HG02623 (cell line): ENCODE measurements around the gene SIDT2.
"Not testable (repeated sequence)": the region's sequence is repeated elsewhere in the genome, so short reads cannot be mapped to it uniquely, and the experiment has no call there.

Experiments
- ATAC-seq: cut with Tn5 transposase; IDR thresholded peaks from one replicate; pipeline ENCODE4 v1.9.1; 2021; ENCODE audit warnings: moderate library complexity; ENCODE audit not compliant: unreplicated experiment

SIDT2 gene

DNA sequence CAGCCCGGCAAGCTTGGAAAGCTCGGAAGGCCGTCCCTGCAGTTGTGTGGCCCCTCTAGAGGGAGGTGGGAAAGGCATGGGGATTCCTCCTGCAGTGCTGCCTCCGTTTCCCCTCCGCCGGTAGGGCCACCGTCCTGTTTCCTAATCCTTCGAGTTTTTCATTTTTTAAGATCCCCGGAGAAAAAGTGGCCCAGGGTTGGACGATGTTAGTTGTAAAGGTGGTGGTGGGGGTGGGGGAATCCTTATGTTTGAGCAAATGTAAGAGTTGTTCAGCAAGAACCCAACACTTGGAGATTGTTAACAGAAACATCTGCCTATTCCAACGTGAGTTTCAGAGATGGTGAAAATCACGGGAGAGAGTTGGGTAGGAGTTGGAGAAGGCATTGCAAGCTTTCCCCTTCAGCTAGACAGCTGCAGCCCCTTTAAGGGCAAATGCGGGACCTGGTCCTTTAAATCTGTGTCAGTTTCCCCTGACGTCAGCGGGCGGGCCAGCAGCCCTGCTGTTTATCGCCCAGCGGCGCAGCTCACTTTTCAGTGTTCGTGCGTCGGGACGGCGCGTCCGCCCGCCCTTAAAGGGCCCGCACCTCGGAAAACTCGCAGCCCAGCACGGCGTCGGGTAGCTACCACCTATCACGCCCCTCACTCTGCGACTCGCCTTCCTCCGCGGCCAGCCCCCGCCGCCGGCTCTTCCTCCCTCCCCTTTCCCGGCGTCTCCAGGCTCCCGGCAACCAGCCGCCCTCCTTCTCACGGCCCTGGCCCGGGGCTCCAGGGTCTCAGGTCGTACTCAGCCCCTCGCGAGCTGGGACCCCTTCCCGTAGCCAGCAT lies at the start of gene SIDT2:
TSS of gene SIDT2 (plus strand) at position 534 of the 825 bp plus-strand sequence. CDS start 521 bp downstream, outside the sequence.
- peak; percentile 91 for ATAC-seq

DNA sequence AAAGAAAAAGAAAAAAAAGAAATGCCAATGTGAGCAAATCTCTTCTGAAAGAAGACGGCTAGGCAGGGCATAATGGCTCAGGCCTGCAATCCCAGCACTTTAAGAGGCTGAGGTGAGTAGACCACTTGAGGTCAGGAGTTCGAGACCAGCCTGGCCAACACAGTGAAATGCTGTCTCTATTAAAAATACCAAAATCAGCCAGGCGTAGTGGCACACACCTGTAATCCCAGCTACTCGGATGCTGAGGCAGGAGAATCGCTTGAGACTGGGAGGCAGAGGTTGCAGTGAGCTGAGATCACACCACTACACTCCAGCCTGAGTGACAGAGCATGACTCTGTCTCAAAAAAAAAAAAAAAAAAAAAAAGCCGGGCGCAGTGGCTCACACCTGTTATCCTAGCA lies 48.1 kb upstream of the SIDT2 start:
- ATAC-seq = not testable (repeated sequence)

DNA sequence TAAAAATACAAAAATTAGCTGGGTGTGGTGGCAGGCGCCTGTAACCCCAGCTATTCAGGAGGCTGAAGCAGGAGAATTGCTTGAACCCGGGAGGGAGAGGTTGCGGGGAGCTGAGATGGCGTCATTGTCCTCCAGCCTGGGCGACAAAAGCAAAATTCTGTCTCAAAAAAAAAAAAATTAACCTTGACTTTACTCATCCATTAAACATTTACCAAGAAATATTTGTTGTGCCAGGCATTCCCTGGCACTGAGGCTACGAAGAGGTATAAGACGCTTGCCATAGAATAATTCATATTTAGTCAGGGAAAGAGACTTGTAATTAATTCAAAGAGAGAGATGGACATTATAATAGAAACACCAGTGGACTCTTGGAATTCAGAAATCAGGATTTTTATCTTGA lies 47.7 kb upstream of the SIDT2 start:
- ATAC-seq = no peak

DNA sequence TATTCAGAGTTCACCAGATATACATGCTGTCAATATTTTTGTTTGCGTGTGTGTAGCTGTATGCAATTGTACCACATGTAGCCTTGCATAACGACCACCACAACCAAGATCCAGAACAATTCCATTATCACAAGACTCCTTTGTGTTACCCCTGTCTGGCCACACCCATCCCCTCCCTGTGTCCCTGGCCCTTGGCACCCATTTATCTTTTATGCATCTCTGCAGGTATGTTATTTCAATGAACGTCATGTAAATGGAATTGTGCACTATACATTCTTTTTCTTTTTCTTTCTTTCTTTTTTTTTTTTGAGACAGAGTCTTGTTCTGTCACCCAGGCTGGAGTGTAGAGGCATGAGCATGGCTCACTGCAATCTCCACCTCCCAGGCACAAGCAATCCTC lies 44.1 kb upstream of the SIDT2 start:
- ATAC-seq = no peak

DNA sequence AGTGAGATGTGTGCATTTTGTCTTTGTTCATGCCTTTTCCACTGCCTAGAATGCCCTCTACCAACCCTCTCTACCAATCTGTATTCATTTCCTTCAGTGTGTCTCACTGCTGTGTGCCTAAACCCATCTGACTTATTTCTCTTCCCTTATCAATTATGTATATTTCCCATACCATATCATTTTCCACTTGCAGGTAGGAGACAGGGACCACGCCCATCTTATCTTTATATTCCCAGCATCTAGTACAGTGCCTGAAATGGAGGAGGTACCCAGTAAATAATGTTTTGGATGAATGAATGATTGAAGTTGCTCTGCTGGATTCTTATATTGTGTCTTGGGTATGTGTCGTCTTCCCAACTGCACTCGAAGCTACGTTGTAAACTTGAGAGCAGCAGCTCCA lies 43.6 kb upstream of the SIDT2 start:
- ATAC-seq = not testable (repeated sequence)

DNA sequence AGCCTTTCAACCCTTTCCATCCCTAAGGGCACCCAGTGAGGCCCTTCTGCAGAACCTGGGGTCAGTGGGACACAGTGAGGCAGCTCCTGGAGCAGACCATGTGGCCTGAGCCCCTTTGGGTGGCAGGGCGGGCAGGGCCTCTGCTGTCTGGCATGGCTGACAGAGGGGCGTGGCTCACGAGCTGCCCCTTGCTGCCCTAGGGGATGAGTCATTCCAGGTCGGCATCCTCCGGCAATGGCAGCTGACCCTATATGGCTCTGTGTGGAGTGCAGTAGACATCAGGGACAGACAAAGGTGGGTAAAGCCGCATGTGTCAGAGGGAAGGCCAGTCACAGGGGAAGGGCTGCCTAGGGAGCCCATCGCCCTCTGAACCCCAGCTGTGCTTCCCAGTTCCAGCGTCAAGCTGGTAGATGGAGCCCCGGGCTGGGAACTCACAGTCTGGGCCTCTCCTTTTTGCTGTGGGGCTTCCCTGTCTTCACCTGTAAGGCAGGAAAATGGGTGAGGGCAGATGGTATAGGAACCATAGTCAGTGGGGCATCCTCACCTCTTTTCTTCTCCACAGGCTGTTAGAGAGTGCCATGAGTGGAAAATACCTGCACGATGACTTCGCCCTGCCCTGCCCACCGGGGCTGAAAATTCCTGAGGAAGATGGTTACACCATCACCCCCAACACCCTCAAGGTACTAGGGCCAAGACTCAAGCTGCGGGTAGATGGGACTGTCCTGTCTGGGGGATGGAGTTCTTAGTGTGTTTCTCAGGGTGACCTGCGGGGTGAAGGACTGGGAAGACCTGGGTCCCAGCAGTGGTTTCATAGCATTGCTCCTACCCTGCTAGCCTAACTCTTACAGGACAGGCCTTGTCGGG lies 41.1 kb upstream of the SIDT2 start:
- ATAC-seq = not testable (repeated sequence)

DNA sequence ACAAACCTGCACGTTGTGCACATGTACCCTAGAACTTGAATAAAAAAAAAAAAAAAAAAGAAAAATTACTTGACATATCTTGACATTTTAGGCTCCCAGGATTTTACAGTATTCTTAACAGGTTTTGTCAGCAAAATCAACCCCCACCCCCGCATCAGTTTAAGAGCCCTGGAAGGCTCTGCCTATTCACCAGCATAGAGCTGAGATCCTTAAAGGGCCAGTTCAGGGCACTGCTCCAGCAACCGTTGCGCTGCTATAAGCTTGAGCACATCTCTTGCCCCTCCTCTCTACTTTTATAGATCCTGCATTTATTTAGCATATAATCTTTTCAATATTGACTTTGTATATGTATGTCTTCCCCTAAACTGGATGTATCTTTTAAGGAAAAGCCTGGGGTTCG lies 35.2 kb upstream of the SIDT2 start:
- ATAC-seq = no peak

DNA sequence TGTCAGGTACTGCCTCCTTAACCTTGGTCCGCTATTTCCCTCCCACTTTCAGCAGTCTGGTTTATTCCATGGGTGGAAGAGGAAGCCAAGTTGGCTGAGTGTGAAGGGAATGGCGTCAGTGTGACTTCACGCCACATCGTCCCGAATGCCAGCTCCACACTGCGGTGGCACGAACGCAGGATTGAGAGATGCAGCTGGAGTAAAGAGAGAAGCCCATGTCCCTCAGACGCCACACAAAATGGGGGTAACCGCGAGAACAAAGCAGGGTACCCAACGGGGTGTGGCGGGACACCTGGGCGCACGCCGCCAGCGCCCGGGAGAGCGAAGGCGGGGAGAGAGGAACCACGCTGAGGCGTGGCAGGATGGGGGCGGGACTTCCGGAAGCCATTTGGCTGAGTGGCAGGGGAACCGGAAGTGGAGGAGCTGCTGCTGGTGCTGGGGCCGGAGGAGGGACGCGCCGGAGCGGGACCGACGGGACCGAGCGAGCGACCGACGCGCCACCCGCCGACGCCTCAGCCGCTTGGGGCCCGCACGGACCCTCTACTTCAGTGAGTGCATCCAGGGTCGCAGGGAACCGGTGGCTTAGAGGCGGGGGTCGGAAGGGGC lies 34.6 kb upstream of the SIDT2 start, which contains the start of gene PAFAH1B2:
TSS of gene PAFAH1B2 (plus strand) at position 417 of the 606 bp plus-strand sequence. CDS start 8,161 bp downstream, outside the sequence.
- ATAC-seq = peak; percentile 98

DNA sequence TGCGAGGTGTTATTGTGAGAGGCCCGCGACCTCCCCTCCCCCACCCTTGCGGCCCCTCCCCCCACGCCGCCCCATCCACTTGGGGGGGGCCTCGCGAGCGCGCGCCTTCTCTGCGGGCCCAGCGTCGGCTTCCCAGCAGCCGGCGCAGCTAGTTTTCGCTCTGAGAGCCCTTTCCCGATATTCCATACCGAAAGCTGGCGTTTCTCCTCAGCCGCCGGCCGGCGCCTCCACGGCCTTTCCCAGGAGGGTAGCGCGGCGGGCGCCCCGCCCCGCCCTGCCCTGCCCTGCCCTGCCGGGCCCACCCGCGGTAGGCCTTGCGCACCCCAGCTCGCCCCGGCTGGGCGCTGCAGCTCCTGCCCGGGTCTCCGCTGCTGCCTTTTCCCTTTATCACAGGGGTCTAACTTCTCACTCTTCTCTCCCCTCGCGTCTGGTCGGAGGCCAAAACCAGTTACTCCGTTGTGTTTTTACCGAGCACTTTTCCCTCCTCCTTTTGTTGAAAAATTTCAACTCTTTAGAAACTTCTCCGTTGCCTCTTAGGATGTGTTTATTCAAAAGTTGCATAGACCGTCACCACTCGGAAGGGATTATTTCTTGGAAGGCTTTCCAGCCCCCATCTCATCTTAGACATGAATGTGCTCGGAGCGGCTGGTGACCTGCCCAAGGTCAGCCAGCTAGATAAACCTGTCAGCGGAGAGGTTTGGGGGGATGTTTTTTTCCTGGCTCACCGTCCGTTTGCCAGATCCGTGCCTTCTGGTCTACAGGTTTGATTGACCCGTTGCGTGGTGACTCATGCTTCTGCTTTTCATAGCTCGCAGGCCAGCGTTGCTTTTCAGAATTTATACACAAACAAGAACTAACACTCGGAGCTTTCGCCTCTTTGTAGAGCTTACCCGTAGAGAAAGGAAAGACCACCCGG lies 33.8 kb upstream of the SIDT2 start:
- peak; percentile 34 for ATAC-seq

DNA sequence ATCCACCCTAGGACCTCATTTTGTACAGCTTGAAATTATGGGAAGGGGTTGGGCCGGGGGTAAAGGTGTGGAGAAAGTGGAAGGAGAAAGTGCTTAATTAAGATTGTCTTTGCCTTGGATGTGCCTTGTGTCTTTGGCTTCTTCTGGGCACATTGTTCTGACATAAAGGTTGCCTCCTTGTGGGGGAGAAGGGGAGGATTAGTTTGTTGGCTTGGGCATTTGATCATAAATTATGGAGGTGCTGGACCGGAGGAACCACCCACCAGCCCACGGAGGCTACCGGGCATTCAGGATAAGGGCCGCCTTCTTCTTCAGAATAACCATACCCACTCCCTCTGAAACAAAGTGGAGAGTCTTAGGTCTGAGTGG lies 33.2 kb upstream of the SIDT2 start:
- no peak for ATAC-seq

DNA sequence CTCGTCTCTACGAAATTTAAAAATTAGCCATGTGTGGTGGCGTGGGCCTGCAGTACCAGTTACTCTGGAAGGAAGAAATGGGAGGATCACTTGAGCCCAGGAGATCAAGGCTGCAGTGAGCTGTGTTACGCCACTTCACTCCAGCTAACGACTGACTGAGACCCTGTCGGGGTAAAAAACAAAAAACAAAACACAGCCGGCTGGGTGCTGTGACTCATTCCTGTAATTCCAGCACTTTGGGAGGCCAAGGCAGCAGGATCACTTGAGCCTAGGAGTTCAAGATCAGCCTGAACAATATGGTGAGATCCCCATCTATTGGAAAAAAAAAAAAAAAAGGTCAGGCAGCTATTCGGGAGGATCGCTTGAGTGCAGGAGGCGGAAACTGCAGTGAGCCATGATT lies 32.0 kb upstream of the SIDT2 start:
- ATAC-seq = no peak

DNA sequence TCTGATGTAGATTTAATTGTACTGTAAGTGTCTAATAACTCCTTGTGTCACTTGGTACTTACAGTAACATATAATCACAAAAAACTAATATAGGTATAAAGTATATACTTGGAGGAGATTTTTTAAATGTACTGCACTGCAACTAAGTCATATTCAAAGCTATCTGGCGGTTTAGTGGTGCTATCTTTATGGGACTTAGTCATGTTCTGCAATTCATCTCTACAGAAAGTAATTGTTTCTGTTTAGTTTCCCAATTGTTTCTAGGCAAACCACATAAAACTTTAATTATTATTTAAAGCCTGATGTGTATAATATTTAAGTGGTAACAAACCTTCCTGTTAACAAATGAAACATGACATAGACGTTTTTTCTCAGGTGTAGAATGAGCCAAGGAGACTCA lies 26.5 kb upstream of the SIDT2 start:
- ATAC-seq = no peak

DNA sequence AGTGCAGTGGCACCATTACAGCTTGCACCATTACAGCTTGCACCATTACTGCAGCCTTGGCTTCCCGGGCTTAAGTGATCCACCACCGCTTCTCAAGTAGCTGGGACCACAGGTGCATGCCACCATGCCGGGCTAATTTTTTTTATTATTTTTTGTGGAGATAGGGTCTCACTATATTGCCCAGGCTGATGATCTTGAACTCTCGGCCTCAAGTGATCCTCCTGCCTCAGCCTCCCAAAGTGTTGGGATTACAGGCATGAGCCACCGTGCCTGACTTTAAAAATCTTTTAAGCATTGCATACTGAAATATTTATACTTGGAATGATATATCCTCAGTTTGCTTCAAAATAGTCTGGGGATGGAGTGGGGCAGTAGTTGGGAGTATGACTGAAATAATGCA lies 24.1 kb upstream of the SIDT2 start:
- no peak for ATAC-seq

DNA sequence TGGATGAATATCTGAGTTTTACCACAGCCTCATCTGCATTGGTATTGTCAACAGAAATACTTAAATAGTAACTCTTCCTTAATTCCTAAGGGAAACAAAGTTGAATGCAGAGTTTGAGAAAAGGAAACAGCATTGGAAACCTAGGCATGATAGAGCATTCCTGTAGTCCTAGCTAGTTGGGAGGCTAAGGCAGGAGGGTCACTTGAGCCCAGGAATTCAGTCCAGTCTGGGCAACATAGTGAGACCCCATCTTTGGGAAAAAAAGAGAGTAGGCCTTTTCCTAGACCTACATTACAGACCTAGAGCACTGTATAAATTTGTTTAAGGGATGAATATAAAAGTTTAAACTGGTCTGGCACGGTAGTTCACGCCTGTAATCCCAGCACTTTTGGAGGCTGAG lies 21.0 kb upstream of the SIDT2 start:
- no peak for ATAC-seq

DNA sequence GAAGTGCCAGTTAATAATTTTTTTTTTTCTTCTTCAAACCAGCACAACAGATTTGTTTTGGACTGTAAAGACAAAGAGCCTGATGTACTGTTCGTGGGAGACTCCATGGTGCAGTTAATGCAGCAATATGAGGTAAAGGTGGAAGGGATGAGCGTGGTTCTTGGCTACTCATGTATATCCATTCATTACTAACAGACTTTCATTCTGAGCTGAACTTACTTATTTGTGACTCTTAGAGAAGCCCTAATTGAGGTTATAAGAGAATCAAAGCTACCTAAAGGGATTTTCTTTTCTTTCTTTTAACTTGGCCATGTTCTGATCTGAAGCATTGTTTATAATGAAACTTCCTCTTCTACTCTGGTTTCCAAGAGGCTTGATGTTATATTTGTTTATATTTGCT lies 18.7 kb upstream of the SIDT2 start:
- no peak for ATAC-seq

DNA sequence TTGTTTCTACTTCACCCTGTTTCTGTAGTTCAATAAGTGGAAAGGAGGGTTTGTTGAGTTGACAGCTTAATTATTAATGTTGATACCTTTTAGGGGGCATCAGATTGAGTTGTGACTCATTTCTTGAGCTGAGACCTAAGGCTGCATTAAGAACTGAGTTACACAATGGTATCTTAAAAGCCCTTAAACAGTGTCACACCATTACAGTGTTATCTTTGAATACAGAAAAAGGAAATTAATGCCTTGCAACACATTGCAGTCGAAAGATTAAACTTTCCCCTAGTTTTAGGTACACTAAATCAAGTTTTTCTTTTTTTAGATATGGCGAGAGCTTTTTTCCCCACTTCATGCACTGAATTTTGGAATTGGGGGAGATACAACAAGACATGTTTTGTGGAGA lies 17.7 kb upstream of the SIDT2 start:
- ATAC-seq = no peak

DNA sequence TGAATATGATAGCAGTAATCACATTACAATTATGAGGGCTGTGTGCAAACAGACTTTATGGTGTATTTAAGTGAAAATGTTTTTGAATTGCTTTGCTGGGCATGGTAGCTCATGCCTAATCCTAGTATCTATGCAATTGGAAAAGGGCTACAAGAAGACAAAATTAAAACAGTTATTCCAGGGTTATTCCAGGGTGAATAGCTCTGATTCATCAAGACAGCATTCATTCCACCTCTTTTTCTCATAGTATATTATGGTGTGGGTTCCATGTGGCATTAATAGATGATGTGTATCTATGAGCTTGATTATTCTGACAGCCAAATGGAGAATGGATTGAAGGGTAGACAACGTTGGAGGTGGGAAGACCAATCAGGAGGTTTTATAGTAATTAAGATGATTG lies 12.1 kb upstream of the SIDT2 start:
- no peak for ATAC-seq

DNA sequence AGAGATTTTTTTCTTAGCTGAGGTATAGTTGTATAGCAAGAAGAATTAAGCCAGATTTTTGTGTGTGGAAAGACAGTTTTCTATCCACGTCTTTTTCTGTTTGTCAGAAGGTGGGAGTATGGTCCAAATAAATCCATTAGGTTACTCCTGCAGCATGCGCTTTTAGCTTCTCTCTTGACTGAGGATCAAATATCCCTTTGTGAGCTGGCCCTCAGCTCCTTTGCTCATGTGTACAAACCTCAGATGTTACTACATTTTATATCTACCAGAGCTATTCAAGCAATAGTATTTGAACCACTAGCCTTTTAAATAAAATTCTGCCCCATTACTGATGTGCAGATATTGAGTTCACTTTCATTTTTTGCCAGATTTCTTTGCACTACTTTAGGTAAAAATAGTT lies 8.8 kb upstream of the SIDT2 start:
- ATAC-seq = no peak

DNA sequence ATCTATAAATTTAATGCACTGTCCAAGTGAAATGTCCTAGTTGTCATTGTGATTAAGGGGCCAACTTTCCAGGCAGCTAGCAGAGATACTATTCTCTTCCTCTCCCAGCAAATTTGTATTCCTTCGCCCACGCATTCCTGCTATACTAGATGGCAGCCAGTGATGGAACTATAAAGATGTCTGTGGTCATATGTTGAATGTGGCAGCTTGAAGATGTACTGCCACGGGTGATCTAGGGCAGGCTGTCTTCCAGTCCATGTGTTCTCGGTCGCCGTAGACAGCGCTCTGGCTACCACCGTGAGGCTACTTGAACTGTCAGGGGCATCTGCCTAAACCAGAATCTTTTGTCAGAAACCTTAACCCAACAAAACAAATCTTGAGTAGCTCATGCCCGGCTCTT lies 8.3 kb upstream of the SIDT2 start:
- no peak for ATAC-seq

DNA sequence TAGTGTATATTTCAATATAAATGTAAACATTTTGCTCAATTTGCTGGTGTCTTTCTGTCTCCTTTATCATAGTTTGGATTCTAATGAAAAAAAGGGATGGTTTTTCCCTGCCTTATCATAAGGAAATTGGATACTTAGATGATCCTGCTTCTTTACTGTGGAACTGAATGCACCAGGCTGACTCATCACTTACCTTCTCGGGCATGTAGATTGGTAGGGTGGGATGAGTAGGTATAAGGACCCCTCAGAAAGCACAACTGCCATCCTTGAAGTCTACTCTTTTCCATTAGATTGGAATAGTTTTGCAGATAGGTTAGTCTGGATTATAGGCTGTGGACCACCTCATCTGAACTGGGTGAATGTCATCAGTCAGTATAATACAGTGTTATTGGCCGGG lies 7.5 kb upstream of the SIDT2 start:
- ATAC-seq = no peak
